Neural cell (in vitro differentiated cells): ENCODE data around the gene ARID1B.

ENCODE experiments used
- CTCF ChIP-seq: fragments of 450-650 bp; IDR thresholded peaks from 2 replicates; pipeline ENCODE4 v1.5.1; 2014; ENCODE audit warnings: antibody characterized with exemption, mild to moderate bottlenecking, moderate library complexity; ENCODE audit not compliant: poor library complexity, severe bottlenecking
- EP300 ChIP-seq: fragments of 450-650 bp; conservative IDR thresholded peaks from 2 replicates; pipeline ENCODE4 v1.6.1; 2014; ENCODE audit warnings: antibody characterized with exemption, mild to moderate bottlenecking, moderate library complexity; ENCODE audit not compliant: poor library complexity, severe bottlenecking
- EZH2 ChIP-seq: fragments of 200-600, 300-800 bp; shearing (Covaris generic), sonication (generic); IDR thresholded peaks from 2 replicates; pipeline ENCODE4 v1.6.1; 2014; ENCODE audit warnings: antibody characterized with exemption, low read length, borderline replicate concordance, mild to moderate bottlenecking; ENCODE audit not compliant: insufficient read depth, poor library complexity, severe bottlenecking
- POLR2AphosphoS5 ChIP-seq: IDR thresholded peaks from 2 replicates; pipeline ENCODE4 v1.6.1; 2012

GRCh38 chr6:157089258-157089657 lies 312.1 kb downstream of the ARID1B start:
- TF ChIP-seq CTCF (no peak), EP300 (no peak), EZH2 (no peak), POLR2AphosphoS5 (no peak)
